HG03060 (cell line): ENCODE results near the gene LAX1.

Source experiments
- ATAC-seq: cut with Tn5 transposase; IDR thresholded peaks from one replicate; pipeline ENCODE4 v1.9.1; 2021; ENCODE audit warnings: low read depth, moderate number of reproducible peaks; ENCODE audit not compliant: unreplicated experiment

Gene LAX1

DNA sequence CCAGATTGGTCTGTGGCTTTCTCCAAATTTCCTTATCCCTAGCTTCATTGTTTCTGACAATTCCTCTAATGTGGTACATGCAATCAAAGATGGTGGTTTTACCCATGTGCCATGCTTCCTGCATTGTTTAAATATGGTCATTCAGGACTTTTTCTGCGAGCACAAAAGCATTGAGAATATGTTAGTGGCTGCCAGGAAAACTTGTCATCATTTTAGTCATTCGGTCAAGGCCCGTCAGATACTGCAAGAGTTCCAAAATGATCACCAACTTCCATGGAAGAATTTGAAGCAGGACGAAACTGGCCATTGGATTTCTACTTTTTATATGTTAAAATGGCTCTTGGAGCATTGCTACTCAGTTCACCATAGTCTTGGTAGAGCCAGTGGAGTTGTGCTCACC, 34.2 kb downstream of the LAX1 start:
- ATAC-seq: no peak

DNA sequence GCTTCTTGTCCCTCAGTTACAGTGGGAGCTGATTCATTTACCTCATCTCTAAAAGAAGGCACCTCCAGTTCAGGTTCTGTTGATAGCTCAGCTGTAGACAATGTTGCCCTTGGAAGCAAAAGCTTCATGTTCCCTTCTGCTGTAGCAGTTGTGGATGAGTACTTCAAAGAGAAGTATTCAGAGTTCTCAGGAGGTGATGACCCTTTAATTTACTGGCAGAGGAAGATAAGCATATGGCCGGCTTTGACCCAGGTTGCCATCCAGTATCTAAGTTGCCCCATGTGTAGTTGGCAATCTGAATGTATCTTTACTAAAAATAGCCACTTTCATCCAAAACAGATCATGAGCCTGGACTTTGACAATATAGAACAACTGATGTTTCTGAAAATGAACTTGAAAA, 35.0 kb downstream of the LAX1 start:
- ATAC-seq: no peak

GRCh38 chr1:203805689-203806088, 40.7 kb downstream of the LAX1 start:
- ATAC-seq: no peak

- no peak for ATAC-seq
Observed at GRCh38 chr1:203807196-203807595, 42.2 kb downstream of the LAX1 start.

- ATAC-seq: no peak
Observed at GRCh38 chr1:203813581-203814341, 48.8 kb downstream of the LAX1 start.

GRCh38 chr1:203818399-203818798, 53.4 kb downstream of the LAX1 start:
- no peak for ATAC-seq

DNA sequence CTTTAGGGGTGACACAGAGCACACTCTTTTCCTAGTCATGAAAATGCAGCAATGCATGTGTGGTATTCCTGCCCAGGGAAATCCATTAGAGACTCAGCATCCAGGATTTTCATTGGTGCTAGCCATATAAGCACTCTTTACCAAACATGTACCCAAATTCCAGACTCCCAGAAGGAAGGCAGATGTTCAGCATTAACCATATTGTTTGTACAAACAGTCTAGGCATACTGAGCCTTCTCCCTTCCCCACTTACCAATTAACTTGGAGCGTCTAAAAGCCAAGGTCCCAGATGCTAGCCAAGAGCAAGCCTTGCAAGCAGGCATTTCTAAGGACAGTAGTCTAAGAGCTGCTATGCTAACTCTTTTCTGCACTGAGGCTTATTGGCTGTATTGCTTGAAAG, 58.3 kb downstream of the LAX1 start:
- ATAC-seq: no peak
